ENCODE data around the gene RAPGEFL1. TPM values are rescaled to one million over a fixed set of nuclear protein-coding genes. Genes with fewer than 3 reads are reported as not detected.

RAPGEFL1 gene
- total RNA-seq, 1 experiment from 2014 or later: 1.5 TPM

- Histone ChIP-seq H3K4me2 (ENCODE audit: low read length) (no peak overlapping the region), H2AFZ (ENCODE audit: low read length) (no peak overlapping the region), H3K4me3 (ENCODE audit: low read length) (no peak overlapping the region), H3K9ac (ENCODE audit: low read length) (no peak overlapping the region), H3F3A (ENCODE audit: low read length, unreplicated experiment) (no peaks in the 10 kb centered on the region), H3K27ac (ENCODE audit: low read length) (no peak overlapping the region), H3K79me2 (ENCODE audit: low read length) (no peaks in the 10 kb centered on the region), H3K4me1 (ENCODE audit: insufficient read depth, low read length) (peaks cover 11% of the 10 kb centered on the region), H3K36me3 (ENCODE audit: low read depth, low read length) (no peaks in the 10 kb centered on the region), H3K27me3 (ENCODE audit: low read length) (no peaks in the 10 kb centered on the region), H4K20me1 (ENCODE audit: low read length) (no peaks in the 10 kb centered on the region), H3K9me3 (ENCODE audit: low read length) (no peaks in the 10 kb centered on the region), H3K9me2 (replicated peaks; ENCODE audit: low read length) (no peaks in the 10 kb centered on the region)
- intact Hi-C loops (cut with micrococcal nuclease): no loop called here
- ATAC-seq: no peak
- ChIA-PET CTCF (interaction anchor here (0.6 kb wide), 1 partner anchor 46 kb away, joined by 4 read pairs; no protein-coding TSS in a partner anchor), POLR2A (ENCODE audit: unreplicated experiment) (no interaction called here)
- no TSS peak for BruUV-seq (replicated peaks)
- no peak for DNase-seq
- no peak for TF ChIP-seq EZH2 (IDR thresholded peaks at IDR 0.05; ENCODE audit: low read length, unreplicated experiment)
- TF ChIP-seq EZH2phosphoT487 (IDR thresholded peaks at IDR 0.05; ENCODE audit: borderline replicate concordance, low read length): no peak
- TF ChIP-seq CTCF (conservative IDR thresholded peaks at IDR 0.05; ENCODE audit: low read depth, low read length): no peak
These were observed 11.4 kb downstream of the RAPGEFL1 start for GRCh38 chr17:40188694-40189093.

- TF ChIP-seq EZH2phosphoT487 (IDR thresholded peaks at IDR 0.05; ENCODE audit: borderline replicate concordance, low read length) (no peak), EZH2 (IDR thresholded peaks at IDR 0.05; ENCODE audit: low read length, unreplicated experiment) (no peak), CTCF (conservative IDR thresholded peaks at IDR 0.05; ENCODE audit: low read depth, low read length) (peak; percentile 43)
- Histone ChIP-seq H3K4me3 (ENCODE audit: low read length) (peak overlapping the region; percentile 73; the same call in 1 of the 2 replicates), H3K36me3 (ENCODE audit: low read depth, low read length) (no peaks in the 10 kb centered on the region), H3K27me3 (ENCODE audit: low read length) (no peaks in the 10 kb centered on the region), H3K9ac (ENCODE audit: low read length) (no peak overlapping the region; the same call in 1 of the 2 replicates), H3K9me3 (ENCODE audit: low read length) (no peaks in the 10 kb centered on the region), H3K27ac (ENCODE audit: low read length) (no peak overlapping the region), H3K79me2 (ENCODE audit: low read length) (no peaks in the 10 kb centered on the region), H2AFZ (ENCODE audit: low read length) (no peak overlapping the region), H4K20me1 (ENCODE audit: low read length) (no peaks in the 10 kb centered on the region), H3K9me2 (replicated peaks; ENCODE audit: low read length) (no peaks in the 10 kb centered on the region), H3K4me2 (ENCODE audit: low read length) (peak overlapping the region; percentile 91), H3K4me1 (ENCODE audit: insufficient read depth, low read length) (peaks cover 11% of the 10 kb centered on the region), H3F3A (ENCODE audit: low read length, unreplicated experiment) (no peaks in the 10 kb centered on the region)
- DNase-seq: peak; percentile 28
- TSS peak; percentile 50 for BruUV-seq (replicated peaks)
- POLR2A ChIA-PET (ENCODE audit: unreplicated experiment): interaction anchor here (0.6 kb wide), 2 partner anchors 132 to 176 kb away, joined by 3 to 4 read pairs; no protein-coding TSS in a partner anchor
- CTCF ChIA-PET: interaction anchor here (0.6 to 0.8 kb wide), 3 partner anchors 77 to 253 kb away, joined by 3 to 5 read pairs (median 3); no protein-coding TSS in a partner anchor
- intact Hi-C loops (cut with micrococcal nuclease): no loop called here
- ATAC-seq: peak; percentile 57; the same call in 1 of the 2 replicates
These were observed 13.1 kb downstream of the RAPGEFL1 start for GRCh38 chr17:40190197-40191021.

Measured in PC-3 (cell line).